Measurements from ENCODE around the gene WDR38. TPM values are rescaled to one million over a fixed set of nuclear protein-coding genes. Genes with fewer than 3 reads are reported as not detected.

WDR38 gene
- polyA plus RNA-seq, 1 donor (not counting 4 experiments of a cell fraction or from before 2014, with no cell fraction given) = not detected

DNA sequence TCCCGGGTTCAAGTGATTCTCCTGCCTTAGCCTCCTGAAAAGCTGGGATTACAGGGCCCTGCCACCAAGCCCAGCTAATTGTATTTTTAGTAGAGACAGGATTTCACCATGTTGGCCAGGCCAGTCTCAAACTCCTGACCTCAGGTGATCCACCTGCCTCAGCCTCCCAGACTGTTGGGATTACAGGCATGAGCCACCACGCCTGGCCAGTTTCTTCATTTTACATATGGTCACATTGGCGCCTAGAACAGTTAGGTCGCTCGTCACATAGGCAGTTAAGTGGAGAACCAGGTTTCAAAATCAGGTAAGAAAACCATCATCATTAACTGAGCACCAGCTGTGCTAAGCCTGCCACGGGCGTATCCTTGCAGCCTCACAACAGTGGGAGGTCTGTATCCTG, 40.2 kb upstream of the WDR38 start:
- TF ChIP-seq, protein P1, sequence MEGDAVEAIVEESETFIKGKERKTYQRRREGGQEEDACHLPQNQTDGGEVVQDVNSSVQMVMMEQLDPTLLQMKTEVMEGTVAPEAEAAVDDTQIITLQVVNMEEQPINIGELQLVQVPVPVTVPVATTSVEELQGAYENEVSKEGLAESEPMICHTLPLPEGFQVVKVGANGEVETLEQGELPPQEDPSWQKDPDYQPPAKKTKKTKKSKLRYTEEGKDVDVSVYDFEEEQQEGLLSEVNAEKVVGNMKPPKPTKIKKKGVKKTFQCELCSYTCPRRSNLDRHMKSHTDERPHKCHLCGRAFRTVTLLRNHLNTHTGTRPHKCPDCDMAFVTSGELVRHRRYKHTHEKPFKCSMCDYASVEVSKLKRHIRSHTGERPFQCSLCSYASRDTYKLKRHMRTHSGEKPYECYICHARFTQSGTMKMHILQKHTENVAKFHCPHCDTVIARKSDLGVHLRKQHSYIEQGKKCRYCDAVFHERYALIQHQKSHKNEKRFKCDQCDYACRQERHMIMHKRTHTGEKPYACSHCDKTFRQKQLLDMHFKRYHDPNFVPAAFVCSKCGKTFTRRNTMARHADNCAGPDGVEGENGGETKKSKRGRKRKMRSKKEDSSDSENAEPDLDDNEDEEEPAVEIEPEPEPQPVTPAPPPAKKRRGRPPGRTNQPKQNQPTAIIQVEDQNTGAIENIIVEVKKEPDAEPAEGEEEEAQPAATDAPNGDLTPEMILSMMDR (optimal IDR thresholded peaks at IDR 0.05 in 1 of 3, IDR thresholded peaks at IDR 0.05 in 1 of 3, conservative IDR thresholded peaks at IDR 0.05 in 1 of 3; ENCODE audit: extremely low read depth in 1 of 3, insufficient read depth in 2 of 3, low read length in 3 of 3) = no peak
- TF ChIP-seq EZH2 (IDR thresholded peaks at IDR 0.05; ENCODE audit: low read length) = no peak
- no peak overlapping the region for H3K4me2 ChIP-seq (ENCODE audit: control insufficient read depth, extremely low read depth, insufficient read depth, low read depth, low read length)
- H3K27ac ChIP-seq (ENCODE audit: control insufficient read depth, insufficient read depth, low read length) = no peak overlapping the region
- no peaks in the 10 kb centered on the region for H3K9me3 ChIP-seq (ENCODE audit: control insufficient read depth, low read depth, low read length)
- H3K9me1 ChIP-seq (ENCODE audit: control insufficient read depth, extremely low read depth, insufficient read depth, low read length) = no peaks in the 10 kb centered on the region
- dilution Hi-C loops (cut with MboI; ENCODE audit: extremely low pct_ligation_motif_present, low sequenced_read_pairs) = no loop called here
- DNase-seq (ENCODE audit: low read depth, low spot score) = no peak
- FAIRE-seq = no peak
- no peak overlapping the region for H3K9ac ChIP-seq (ENCODE audit: control insufficient read depth, extremely low read depth, insufficient read depth, low read length)
- H3K4me3 ChIP-seq (ENCODE audit: control insufficient read depth in 2 of 3, extremely low read depth in 1 of 3, insufficient read depth in 2 of 3, low read depth in 1 of 3, low read length in 3 of 3) = no peak overlapping the region
- H4K20me1 ChIP-seq (ENCODE audit: control insufficient read depth, extremely low read depth, insufficient read depth, low read length) = no peaks in the 10 kb centered on the region
- H3K4me1 ChIP-seq (ENCODE audit: control insufficient read depth, extremely low read depth, insufficient read depth, low read length) = peaks cover 54% of the 10 kb centered on the region
- H3K36me3 ChIP-seq (ENCODE audit: control insufficient read depth in 2 of 2, extremely low read depth in 1 of 2, insufficient read depth in 2 of 2, low read length in 2 of 2) = no peaks in the 10 kb centered on the region
- no peaks in the 10 kb centered on the region for H3K27me3 ChIP-seq (ENCODE audit: control insufficient read depth, extremely low read depth, insufficient read depth, low read length)
- no peak overlapping the region for H2AFZ ChIP-seq (ENCODE audit: control insufficient read depth, low read length)
- no peaks in the 10 kb centered on the region for H3K79me2 ChIP-seq (ENCODE audit: control insufficient read depth, insufficient read depth, low read length)

DNA sequence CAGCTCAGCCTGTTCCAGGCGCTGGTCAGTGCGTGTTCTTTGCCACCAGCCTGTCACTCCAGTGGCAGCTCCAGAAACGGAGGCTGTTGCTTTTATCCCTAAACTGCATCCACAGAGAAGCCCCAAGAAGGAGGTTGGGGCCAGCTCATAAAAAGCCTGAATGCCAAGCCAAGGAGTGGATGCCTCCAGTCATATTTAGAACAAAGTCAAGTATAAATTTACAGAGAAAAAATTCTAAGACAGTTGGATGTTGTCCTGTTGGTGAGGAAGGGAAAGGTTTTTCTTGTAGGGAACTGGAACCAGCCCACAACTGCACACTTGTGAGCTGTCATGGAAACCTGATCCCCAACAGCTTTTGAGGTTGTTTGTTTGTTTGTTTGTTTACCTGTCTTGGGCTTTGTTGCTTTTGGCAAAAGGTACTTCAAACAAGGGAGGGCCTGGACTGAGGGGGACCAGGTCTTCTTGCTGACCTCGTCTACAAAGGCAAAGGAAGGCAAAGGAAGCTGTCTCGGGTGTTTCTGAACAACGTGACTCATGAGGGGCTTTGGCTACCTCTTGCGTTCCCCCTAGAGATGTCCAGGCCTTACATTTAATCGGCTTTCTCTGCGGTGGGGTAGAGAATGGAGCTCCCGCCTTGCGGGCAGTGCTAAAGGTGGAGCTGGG, 39.6 kb upstream of the WDR38 start:
- FAIRE-seq (peak; percentile 17), DNase-seq (ENCODE audit: low read depth, low spot score) (no peak)
- Histone ChIP-seq H2AFZ (ENCODE audit: control insufficient read depth, low read length) (no peak overlapping the region), H3K27ac (ENCODE audit: control insufficient read depth, insufficient read depth, low read length) (peak overlapping the region; percentile 6), H3K9me1 (ENCODE audit: control insufficient read depth, extremely low read depth, insufficient read depth, low read length) (no peaks in the 10 kb centered on the region), H3K9me3 (ENCODE audit: control insufficient read depth, low read depth, low read length) (no peaks in the 10 kb centered on the region), H3K4me1 (ENCODE audit: control insufficient read depth, extremely low read depth, insufficient read depth, low read length) (peaks cover 54% of the 10 kb centered on the region), H3K27me3 (ENCODE audit: control insufficient read depth, extremely low read depth, insufficient read depth, low read length) (no peaks in the 10 kb centered on the region), H3K4me3 (ENCODE audit: control insufficient read depth in 2 of 3, extremely low read depth in 1 of 3, insufficient read depth in 2 of 3, low read depth in 1 of 3, low read length in 3 of 3) (no peak overlapping the region), H3K9ac (ENCODE audit: control insufficient read depth, extremely low read depth, insufficient read depth, low read length) (no peak overlapping the region), H3K4me2 (ENCODE audit: control insufficient read depth, extremely low read depth, insufficient read depth, low read depth, low read length) (peak overlapping the region; percentile 65), H3K36me3 (ENCODE audit: control insufficient read depth in 2 of 2, extremely low read depth in 1 of 2, insufficient read depth in 2 of 2, low read length in 2 of 2) (no peaks in the 10 kb centered on the region), H3K79me2 (ENCODE audit: control insufficient read depth, insufficient read depth, low read length) (no peaks in the 10 kb centered on the region), H4K20me1 (ENCODE audit: control insufficient read depth, extremely low read depth, insufficient read depth, low read length) (no peaks in the 10 kb centered on the region)
- dilution Hi-C loops (cut with MboI; ENCODE audit: extremely low pct_ligation_motif_present, low sequenced_read_pairs) = no loop called here
- TF ChIP-seq, protein P1 (optimal IDR thresholded peaks at IDR 0.05 in 1 of 3, IDR thresholded peaks at IDR 0.05 in 1 of 3, conservative IDR thresholded peaks at IDR 0.05 in 1 of 3; ENCODE audit: extremely low read depth in 1 of 3, insufficient read depth in 2 of 3, low read length in 3 of 3) = no peak

Measured in keratinocyte (primary cell).